ENCODE measurements around the gene MAST2. TPM values are rescaled to one million over a fixed set of nuclear protein-coding genes. Genes with fewer than 3 reads are reported as not detected.

Gene MAST2
- polyA plus RNA-seq, 4 donors: 27.0 to 48.8 (median 37.7) TPM

GRCh38 chr1:45974541-45975269, 171.3 kb downstream of the MAST2 start:
- DNase-seq (ENCODE audit: low read depth in 4 of 4, low spot score in 2 of 4): no peak

- no peak for DNase-seq (ENCODE audit: low read depth in 4 of 4, low spot score in 2 of 4)
These were observed 173.2 kb downstream of the MAST2 start for GRCh38 chr1:45976623-45977022.

- no peak for DNase-seq (ENCODE audit: low read depth in 4 of 4, low spot score in 2 of 4)
These were observed 175.8 kb downstream of the MAST2 start for GRCh38 chr1:45979074-45979777.

GRCh38 chr1:45979778-45980176, 176.4 kb downstream of the MAST2 start:
- DNase-seq (ENCODE audit: low read depth in 4 of 4, low spot score in 2 of 4): no peak

- no peak for DNase-seq (ENCODE audit: low read depth in 4 of 4, low spot score in 2 of 4)
These were observed 178.9 kb downstream of the MAST2 start for GRCh38 chr1:45982359-45982758.

GRCh38 chr1:45983967-45984366, 180.6 kb downstream of the MAST2 start:
- DNase-seq (ENCODE audit: low read depth in 4 of 4, low spot score in 2 of 4): no peak

GRCh38 chr1:45987204-45987603, 183.8 kb downstream of the MAST2 start:
- no peak for DNase-seq (ENCODE audit: low read depth in 4 of 4, low spot score in 2 of 4)

GRCh38 chr1:45989249-45989648, 185.8 kb downstream of the MAST2 start:
- no peak for DNase-seq (ENCODE audit: low read depth in 4 of 4, low spot score in 2 of 4)

- DNase-seq (ENCODE audit: low read depth in 4 of 4, low spot score in 2 of 4): no peak
These were observed 191.0 kb downstream of the MAST2 start for GRCh38 chr1:45994423-45994822.

- no peak for DNase-seq (ENCODE audit: low read depth in 4 of 4, low spot score in 2 of 4)
These were observed 191.9 kb downstream of the MAST2 start for GRCh38 chr1:45995298-45995697.

GRCh38 chr1:45998020-45998617, 194.7 kb downstream of the MAST2 start:
- DNase-seq (ENCODE audit: low read depth in 4 of 4, low spot score in 2 of 4): no peak

- no peak for DNase-seq (ENCODE audit: low read depth in 4 of 4, low spot score in 2 of 4)
These were observed 196.1 kb downstream of the MAST2 start for GRCh38 chr1:45999507-45999906.

GRCh38 chr1:46001081-46001785, 197.8 kb downstream of the MAST2 start:
- no peak for DNase-seq (ENCODE audit: low read depth in 4 of 4, low spot score in 2 of 4)

GRCh38 chr1:46002551-46003150, 199.2 kb downstream of the MAST2 start:
- DNase-seq (ENCODE audit: low read depth in 4 of 4, low spot score in 2 of 4): no peak

GRCh38 chr1:46003315-46003714, 199.9 kb downstream of the MAST2 start:
- DNase-seq (ENCODE audit: low read depth in 4 of 4, low spot score in 2 of 4): no peak

- no peak for DNase-seq (ENCODE audit: low read depth in 4 of 4, low spot score in 2 of 4)
These were observed 201.1 kb downstream of the MAST2 start for GRCh38 chr1:46004492-46004891.

GRCh38 chr1:46005594-46005993, 202.2 kb downstream of the MAST2 start:
- DNase-seq (ENCODE audit: low read depth in 4 of 4, low spot score in 2 of 4): no peak

- DNase-seq (ENCODE audit: low read depth in 4 of 4, low spot score in 2 of 4): no peak
These were observed 205.2 kb downstream of the MAST2 start for GRCh38 chr1:46008585-46008984.

- no peak for DNase-seq (ENCODE audit: low read depth in 4 of 4, low spot score in 2 of 4)
These were observed 207.2 kb downstream of the MAST2 start for GRCh38 chr1:46010611-46011010.

- no peak for DNase-seq (ENCODE audit: low read depth in 4 of 4, low spot score in 2 of 4)
These were observed 207.8 kb downstream of the MAST2 start for GRCh38 chr1:46011121-46011695.

Measured in left renal cortex interstitium (tissue), 4 donors.